ENCODE results near the gene CCT3. TPM values are rescaled to one million over a fixed set of nuclear protein-coding genes. Genes with fewer than 3 reads are reported as not detected.
"Not testable (repeated sequence)": the region's sequence is repeated elsewhere in the genome, so short reads cannot be mapped to it uniquely, and the experiment has no call there.

CCT3 gene
- total RNA-seq, 2 experiments from 2014 or later, result 385 to 387 TPM

GRCh38 chr1:156347331-156347730 lies 9.2 kb upstream of the CCT3 start:
- no peak for TF ChIP-seq EZH2phosphoT487 (IDR thresholded peaks at IDR 0.05; ENCODE audit: borderline replicate concordance, low read depth, low read length)
- no peak for TF ChIP-seq CTCF (conservative IDR thresholded peaks at IDR 0.05; ENCODE audit: low read length)
- Histone ChIP-seq H2AFZ (ENCODE audit: low read length) (no peak overlapping the region), H3K4me1 (ENCODE audit: insufficient read depth, low read length, poor library complexity, severe bottlenecking) (no peaks in the 10 kb centered on the region), H3K9me3 (ENCODE audit: low read length) (no peaks in the 10 kb centered on the region), H3K79me2 (ENCODE audit: insufficient read depth, low read depth, low read length) (no peaks in the 10 kb centered on the region), H3K4me3 (ENCODE audit: low read depth, low read length, poor library complexity, severe bottlenecking) (no peak overlapping the region), H3K4me2 (ENCODE audit: low read length) (no peak overlapping the region), H4K20me1 (ENCODE audit: insufficient read depth, low read length) (no peaks in the 10 kb centered on the region), H3K36me3 (ENCODE audit: insufficient read depth, low read length) (no peaks in the 10 kb centered on the region), H3K27ac (ENCODE audit: low read depth, low read length, poor library complexity, severe bottlenecking) (no peak overlapping the region), H3K9me2 (ENCODE audit: insufficient read depth, low read length) (no peaks in the 10 kb centered on the region)
- BruUV-seq (replicated peaks), result no TSS peak
- POLR2A ChIA-PET, result interaction anchor here (0.5 kb wide), 2 partner anchors 15 to 99 kb away, joined by 3 read pairs; no protein-coding TSS in a partner anchor
- intact Hi-C loops (cut with micrococcal nuclease; ENCODE audit: unreplicated experiment), result no loop called here
- DNase-seq (ENCODE audit: low spot score), result no peak
- CTCF ChIA-PET (ENCODE audit: unreplicated experiment), result interaction anchor here (0.5 to 0.6 kb wide), 2 partner anchors 110 to 178 kb away, joined by 3 to 4 read pairs; no protein-coding TSS in a partner anchor

- ChIA-PET CTCF (ENCODE audit: unreplicated experiment) (no interaction called here), POLR2A (interaction anchor here (0.5 kb wide), 1 partner anchor 15 kb away, joined by 3 read pairs; no protein-coding TSS in a partner anchor)
- no peaks in the 10 kb centered on the region for H3K36me3 ChIP-seq (ENCODE audit: insufficient read depth, low read length)
- H3K79me2 ChIP-seq (ENCODE audit: insufficient read depth, low read depth, low read length), result no peaks in the 10 kb centered on the region
- no peaks in the 10 kb centered on the region for H3K9me3 ChIP-seq (ENCODE audit: low read length)
- no peaks in the 10 kb centered on the region for H3K9me2 ChIP-seq (ENCODE audit: insufficient read depth, low read length)
- no TSS peak for BruUV-seq (replicated peaks)
- H3K4me1 ChIP-seq (ENCODE audit: insufficient read depth, low read length, poor library complexity, severe bottlenecking), result no peaks in the 10 kb centered on the region
- no peak for DNase-seq (ENCODE audit: low spot score)
- H3K4me2 ChIP-seq (ENCODE audit: low read length), result no peak overlapping the region
- intact Hi-C loops (cut with micrococcal nuclease; ENCODE audit: unreplicated experiment), result no loop called here
- no peaks in the 10 kb centered on the region for H4K20me1 ChIP-seq (ENCODE audit: insufficient read depth, low read length)
- no peak overlapping the region for H3K27ac ChIP-seq (ENCODE audit: low read depth, low read length, poor library complexity, severe bottlenecking)
- H3K4me3 ChIP-seq (ENCODE audit: low read depth, low read length, poor library complexity, severe bottlenecking), result no peak overlapping the region
- H2AFZ ChIP-seq (ENCODE audit: low read length), result no peak overlapping the region
- TF ChIP-seq CTCF (conservative IDR thresholded peaks at IDR 0.05; ENCODE audit: low read length), result no peak
- TF ChIP-seq EZH2phosphoT487 (IDR thresholded peaks at IDR 0.05; ENCODE audit: borderline replicate concordance, low read depth, low read length), result no peak
Measured at GRCh38 chr1:156346636-156347035, 8.5 kb upstream of the CCT3 start.

GRCh38 chr1:156346035-156346434 lies 7.9 kb upstream of the CCT3 start:
- H3K9me2 ChIP-seq (ENCODE audit: insufficient read depth, low read length); H3K4me3 ChIP-seq (ENCODE audit: low read depth, low read length, poor library complexity, severe bottlenecking); H3K4me2 ChIP-seq (ENCODE audit: low read length); H3K9me3 ChIP-seq (ENCODE audit: low read length); H3K79me2 ChIP-seq (ENCODE audit: insufficient read depth, low read depth, low read length); H3K27ac ChIP-seq (ENCODE audit: low read depth, low read length, poor library complexity, severe bottlenecking); CTCF ChIA-PET (ENCODE audit: unreplicated experiment); H3K4me1 ChIP-seq (ENCODE audit: insufficient read depth, low read length, poor library complexity, severe bottlenecking); H3K36me3 ChIP-seq (ENCODE audit: insufficient read depth, low read length); intact Hi-C loops (cut with micrococcal nuclease; ENCODE audit: unreplicated experiment); DNase-seq (ENCODE audit: low spot score); H2AFZ ChIP-seq (ENCODE audit: low read length); H4K20me1 ChIP-seq (ENCODE audit: insufficient read depth, low read length); BruUV-seq (replicated peaks): not testable (repeated sequence)
- POLR2A ChIA-PET, result interaction anchor here (0.6 kb wide), 1 partner anchor 91 kb away, joined by 3 read pairs; no protein-coding TSS in a partner anchor
